ENCODE results near the gene LTBP4. TPM values are rescaled to one million over a fixed set of nuclear protein-coding genes. Genes with fewer than 3 reads are reported as not detected.
A peak's percentile ranks its signal among the peaks of the same experiment; 100 is the strongest.

Gene LTBP4
- total RNA-seq, 1 donor from 2014 or later: 75.1 TPM

DNA sequence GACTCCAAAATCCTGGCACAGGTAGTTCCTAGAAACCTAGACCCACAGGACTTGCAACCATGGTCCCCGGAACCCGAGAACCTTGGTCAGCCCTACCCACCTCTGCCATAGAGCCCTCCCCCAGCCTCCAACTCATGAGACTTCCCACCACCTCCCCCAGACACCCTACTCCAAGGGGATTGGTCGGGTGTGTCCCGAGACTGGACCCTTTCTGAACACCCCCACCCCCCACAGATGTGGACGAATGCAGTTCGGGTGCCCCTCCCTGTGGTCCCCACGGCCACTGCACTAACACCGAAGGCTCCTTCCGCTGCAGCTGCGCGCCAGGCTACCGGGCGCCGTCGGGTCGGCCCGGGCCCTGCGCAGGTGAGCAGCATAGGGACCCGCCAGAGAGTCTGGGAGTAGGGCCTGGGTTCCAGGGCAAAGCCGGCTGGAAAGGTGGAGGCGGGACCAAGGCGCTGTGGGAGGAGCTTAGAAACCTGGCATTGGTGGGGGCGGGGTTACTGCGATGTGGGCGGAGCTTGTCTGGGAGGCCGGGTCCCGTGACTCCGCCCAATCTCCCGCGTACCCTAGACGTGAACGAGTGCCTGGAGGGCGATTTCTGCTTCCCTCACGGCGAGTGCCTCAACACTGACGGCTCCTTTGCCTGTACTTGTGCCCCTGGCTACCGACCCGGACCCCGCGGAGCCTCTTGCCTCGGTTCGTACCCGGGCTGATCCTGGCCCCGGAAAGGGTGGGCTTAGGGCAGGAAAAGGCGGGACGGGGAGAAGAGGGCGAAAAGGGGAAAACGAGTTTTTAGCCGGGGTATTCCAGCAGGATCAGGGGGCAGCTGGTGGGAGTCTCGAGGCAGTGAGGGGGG lies 11.9 kb downstream of the LTBP4 start:
- DNase-seq (peak; percentile 72), ATAC-seq (ENCODE audit: low read depth) (peak; percentile 11)
- intact Hi-C loops (cut with micrococcal nuclease): loop anchor here (1.0 to 10.0 kb wide), 8 partner anchors 8 to 1264 kb away; partner anchors contain the start of genes BLVRB, C19orf47, CD79A and COQ8B
- Mint-ChIP-seq H3K4me1 (peaks cover 46% of the 10 kb centered on the region), H3K36me3 (ENCODE audit: low read depth) (peaks cover 13% of the 10 kb centered on the region), H3K9me3 (no peaks in the 10 kb centered on the region), H3K27me3 (no peaks in the 10 kb centered on the region), H3K27ac (peak overlapping the region; percentile 89), H3K4me3 (peak overlapping the region; percentile 91)
- TF ChIP-seq CTCF (IDR thresholded peaks at IDR 0.05): no peak
- POLR2A ChIA-PET: interaction anchor here (0.9 to 3.1 kb wide), 10 partner anchors 9 to 192 kb away, joined by 3 to 42 read pairs (median 4); partner anchors contain the start of genes COQ8B, ITPKC and RAB4B
- CTCF ChIA-PET: interaction anchor here (0.5 to 1.2 kb wide), 6 partner anchors 10 to 1781 kb away, joined by 3 to 10 read pairs (median 4); no protein-coding TSS in a partner anchor

- H3K4me3 Mint-ChIP-seq: peak overlapping the region; percentile 91
- CTCF ChIA-PET: interaction anchor here (0.5 to 1.2 kb wide), 6 partner anchors 11 to 1780 kb away, joined by 3 to 10 read pairs (median 4); no protein-coding TSS in a partner anchor
- H3K4me1 Mint-ChIP-seq: peaks cover 43% of the 10 kb centered on the region
- H3K36me3 Mint-ChIP-seq (ENCODE audit: low read depth): peaks cover 13% of the 10 kb centered on the region
- DNase-seq: peak; percentile 80
- H3K9me3 Mint-ChIP-seq: no peaks in the 10 kb centered on the region
- ATAC-seq (ENCODE audit: low read depth): peak; percentile 67
- H3K27me3 Mint-ChIP-seq: no peaks in the 10 kb centered on the region
- no peak for TF ChIP-seq CTCF (IDR thresholded peaks at IDR 0.05)
- POLR2A ChIA-PET: interaction anchor here (0.6 to 3.1 kb wide), 11 partner anchors 10 to 332 kb away, joined by 3 to 42 read pairs (median 4); partner anchors contain the start of genes COQ8B, ITPKC and RAB4B
- peak overlapping the region; percentile 89 for H3K27ac Mint-ChIP-seq
- intact Hi-C loops (cut with micrococcal nuclease): loop anchor here (1.0 to 10.0 kb wide), 9 partner anchors 9 to 1263 kb away; partner anchors contain the start of genes BLVRB, C19orf47, CD79A and COQ8B
Observed at GRCh38 chr19:40613690-40614621, 12.8 kb downstream of the LTBP4 start.

- ChIA-PET CTCF (interaction anchor here (0.7 to 2.0 kb wide), 5 partner anchors 11 to 310 kb away, joined by 3 to 6 read pairs (median 5); no protein-coding TSS in a partner anchor), POLR2A (interaction anchor here (0.6 to 3.1 kb wide), 5 partner anchors 11 to 333 kb away, joined by 3 to 42 read pairs (median 4); no protein-coding TSS in a partner anchor)
- H3K27me3 Mint-ChIP-seq: no peaks in the 10 kb centered on the region
- intact Hi-C loops (cut with micrococcal nuclease): loop anchor here (2.0 to 10.0 kb wide), 6 partner anchors 16 to 1262 kb away; partner anchors contain the start of genes BLVRB, C19orf47, CD79A and COQ8B
- DNase-seq: peak; percentile 51
- H3K4me3 Mint-ChIP-seq: peak overlapping the region; percentile 91
- no peak for ATAC-seq (ENCODE audit: low read depth)
- no peaks in the 10 kb centered on the region for H3K9me3 Mint-ChIP-seq
- H3K36me3 Mint-ChIP-seq (ENCODE audit: low read depth): peaks cover 22% of the 10 kb centered on the region
- peaks cover 38% of the 10 kb centered on the region for H3K4me1 Mint-ChIP-seq
- peak overlapping the region; percentile 81 for H3K27ac Mint-ChIP-seq
- TF ChIP-seq CTCF (IDR thresholded peaks at IDR 0.05): no peak
Observed at GRCh38 chr19:40614622-40615411, 13.6 kb downstream of the LTBP4 start.

- H3K4me3 Mint-ChIP-seq: no peak overlapping the region
- H3K27ac Mint-ChIP-seq: no peak overlapping the region
- H3K36me3 Mint-ChIP-seq (ENCODE audit: low read depth): peaks cover 29% of the 10 kb centered on the region
- peaks cover 26% of the 10 kb centered on the region for H3K4me1 Mint-ChIP-seq
- no peak for TF ChIP-seq CTCF (IDR thresholded peaks at IDR 0.05)
- H3K9me3 Mint-ChIP-seq: no peaks in the 10 kb centered on the region
- POLR2A ChIA-PET: interaction anchor here (0.6 to 1.1 kb wide), 4 partner anchors 11 to 337 kb away, joined by 3 to 8 read pairs (median 4); no protein-coding TSS in a partner anchor
- no peak for DNase-seq
- H3K27me3 Mint-ChIP-seq: no peaks in the 10 kb centered on the region
- intact Hi-C loops (cut with micrococcal nuclease): loop anchor here (10.0 kb wide), 1 partner anchor 99 kb away; the partner anchor contains the start of genes COQ8B and ITPKC
- ATAC-seq (ENCODE audit: low read depth): no peak
- CTCF ChIA-PET: interaction anchor here (1.4 to 2.0 kb wide), 4 partner anchors 13 to 311 kb away, joined by 4 to 6 read pairs (median 5); no protein-coding TSS in a partner anchor
Observed at GRCh38 chr19:40616178-40616577, 15.0 kb downstream of the LTBP4 start.

Measured in activated B cell treated with CpG ODN at 0.5 μM for 24 hours (primary cell).